ENCODE measurements around the gene CAV2. TPM values are rescaled to one million over a fixed set of nuclear protein-coding genes. Genes with fewer than 3 reads are reported as not detected.

CAV2 gene
- total and polyA plus RNA-seq, 9 of the 15 experiments (the other 6 are each of a cell fraction or from before 2014, with no cell fraction given): 16.1 to 137 (median 38.3) TPM

GRCh38 chr7:116535416-116535815, 35.9 kb downstream of the CAV2 start (continued):
- TF ChIP-seq SFPQ (IDR thresholded peaks at IDR 0.05; ENCODE audit: low read depth, low read length) (no peak), NFATC3 (IDR thresholded peaks at IDR 0.05) (no peak), CHAMP1 (IDR thresholded peaks at IDR 0.05) (no peak), CTBP1 (IDR thresholded peaks at IDR 0.05; ENCODE audit: borderline replicate concordance) (no peak), CCNT2 (IDR thresholded peaks at IDR 0.05; ENCODE audit: borderline replicate concordance, extremely low read depth, insufficient read length, low read depth, low read length) (no peak), RAD51 (IDR thresholded peaks at IDR 0.05; ENCODE audit: borderline replicate concordance, low read depth) (no peak)
- TF ChIP-seq, protein P1, sequence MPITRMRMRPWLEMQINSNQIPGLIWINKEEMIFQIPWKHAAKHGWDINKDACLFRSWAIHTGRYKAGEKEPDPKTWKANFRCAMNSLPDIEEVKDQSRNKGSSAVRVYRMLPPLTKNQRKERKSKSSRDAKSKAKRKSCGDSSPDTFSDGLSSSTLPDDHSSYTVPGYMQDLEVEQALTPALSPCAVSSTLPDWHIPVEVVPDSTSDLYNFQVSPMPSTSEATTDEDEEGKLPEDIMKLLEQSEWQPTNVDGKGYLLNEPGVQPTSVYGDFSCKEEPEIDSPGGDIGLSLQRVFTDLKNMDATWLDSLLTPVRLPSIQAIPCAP (CRISPR knock-in tag; IDR thresholded peaks at IDR 0.05; ENCODE audit: borderline replicate concordance): no peak

Data from K562 (cell line).